ENCODE data around the gene FAM8A1.
A peak's percentile ranks its signal among the peaks of the same experiment; 100 is the strongest.

FAM8A1 gene

GRCh38 chr6:17600527-17601385 is 654 bp downstream of the FAM8A1 start:
- no peaks in the 10 kb centered on the region for H3K9me3 ChIP-seq (ENCODE audit: control insufficient read depth in 1 of 2, low read length in 2 of 2)
- peaks cover 0 to 16% of the 10 kb centered on the region in 2 donors for H3K36me3 ChIP-seq (ENCODE audit: control insufficient read depth in 1 of 2, insufficient read depth in 2 of 2, low read length in 2 of 2)
- H3K9ac ChIP-seq (ENCODE audit: low read depth in 1 of 2, low read length in 2 of 2), result peak overlapping the region; percentile 78 to 85
- peak overlapping the region; percentile 92 for H3K27ac ChIP-seq (ENCODE audit: low read depth, low read length)
- H3K4me3 ChIP-seq (ENCODE audit: low read depth in 1 of 2, low read length in 2 of 2), result peak overlapping the region; percentile 73 to 85
- peaks cover 0 to 7% of the 10 kb centered on the region in 2 donors for H3K4me1 ChIP-seq (ENCODE audit: control insufficient read depth in 1 of 2, insufficient read depth in 2 of 2, low read length in 2 of 2)
- H3K27me3 ChIP-seq (ENCODE audit: control insufficient read depth in 1 of 2, insufficient read depth in 2 of 2, low read length in 2 of 2), result no peaks in the 10 kb centered on the region

DNA sequence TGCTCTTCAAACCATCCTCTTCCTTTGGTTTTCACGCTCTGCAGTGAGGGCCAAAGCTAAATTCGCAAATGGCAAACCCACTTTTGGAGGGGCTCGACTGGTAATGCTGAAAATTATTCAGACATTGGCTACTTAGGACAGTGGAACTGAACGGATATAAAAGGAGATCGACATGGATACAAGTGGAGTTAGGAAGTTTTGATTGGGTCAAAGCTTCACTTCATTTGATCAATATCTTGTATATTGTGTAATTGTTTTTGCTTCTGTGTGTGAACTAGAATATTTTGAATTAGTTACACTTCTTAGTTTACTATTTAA is 1.2 kb downstream of the FAM8A1 start:
- H3K4me1 ChIP-seq (ENCODE audit: control insufficient read depth in 1 of 2, insufficient read depth in 2 of 2, low read length in 2 of 2), result peaks cover 0 to 7% of the 10 kb centered on the region in 2 donors
- no peak overlapping the region for H3K27ac ChIP-seq (ENCODE audit: low read depth, low read length)
- peak overlapping the region; percentile 73 to 85 for H3K4me3 ChIP-seq (ENCODE audit: low read depth in 1 of 2, low read length in 2 of 2)
- peaks cover under 1 to 18% of the 10 kb centered on the region in 2 donors for H3K36me3 ChIP-seq (ENCODE audit: control insufficient read depth in 1 of 2, insufficient read depth in 2 of 2, low read length in 2 of 2)
- H3K9me3 ChIP-seq (ENCODE audit: control insufficient read depth in 1 of 2, low read length in 2 of 2), result no peaks in the 10 kb centered on the region
- no peaks in the 10 kb centered on the region for H3K27me3 ChIP-seq (ENCODE audit: control insufficient read depth in 1 of 2, insufficient read depth in 2 of 2, low read length in 2 of 2)
- H3K9ac ChIP-seq (ENCODE audit: low read depth in 1 of 2, low read length in 2 of 2), result peak overlapping the region; percentile 78 to 85

- no peak overlapping the region for H3K9ac ChIP-seq (ENCODE audit: low read depth in 1 of 2, low read length in 2 of 2)
- H3K4me1 ChIP-seq (ENCODE audit: control insufficient read depth in 1 of 2, insufficient read depth in 2 of 2, low read length in 2 of 2), result peaks cover 0 to 7% of the 10 kb centered on the region in 2 donors
- H3K9me3 ChIP-seq (ENCODE audit: control insufficient read depth in 1 of 2, low read length in 2 of 2), result no peaks in the 10 kb centered on the region
- H3K27ac ChIP-seq (ENCODE audit: low read depth, low read length), result no peak overlapping the region
- H3K36me3 ChIP-seq (ENCODE audit: control insufficient read depth in 1 of 2, insufficient read depth in 2 of 2, low read length in 2 of 2), result peaks cover 8 to 28% of the 10 kb centered on the region in 2 donors
- H3K4me3 ChIP-seq (ENCODE audit: low read depth in 1 of 2, low read length in 2 of 2), result no peak overlapping the region
- no peaks in the 10 kb centered on the region for H3K27me3 ChIP-seq (ENCODE audit: control insufficient read depth in 1 of 2, insufficient read depth in 2 of 2, low read length in 2 of 2)
Observed at GRCh38 chr6:17602888-17603287, 2.8 kb downstream of the FAM8A1 start.

GRCh38 chr6:17606606-17607005 is 6.5 kb downstream of the FAM8A1 start:
- no peaks in the 10 kb centered on the region for H3K9me3 ChIP-seq (ENCODE audit: control insufficient read depth in 1 of 2, low read length in 2 of 2)
- H3K27me3 ChIP-seq (ENCODE audit: control insufficient read depth in 1 of 2, insufficient read depth in 2 of 2, low read length in 2 of 2), result no peaks in the 10 kb centered on the region
- H3K36me3 ChIP-seq (ENCODE audit: control insufficient read depth in 1 of 2, insufficient read depth in 2 of 2, low read length in 2 of 2), result peaks cover 16 to 37% of the 10 kb centered on the region in 2 donors
- H3K4me3 ChIP-seq (ENCODE audit: low read depth in 1 of 2, low read length in 2 of 2), result no peak overlapping the region
- no peak overlapping the region for H3K27ac ChIP-seq (ENCODE audit: low read depth, low read length)
- peaks cover 9 to 15% of the 10 kb centered on the region in 2 donors for H3K4me1 ChIP-seq (ENCODE audit: control insufficient read depth in 1 of 2, insufficient read depth in 2 of 2, low read length in 2 of 2)
- H3K9ac ChIP-seq (ENCODE audit: low read depth in 1 of 2, low read length in 2 of 2), result no peak overlapping the region

DNA sequence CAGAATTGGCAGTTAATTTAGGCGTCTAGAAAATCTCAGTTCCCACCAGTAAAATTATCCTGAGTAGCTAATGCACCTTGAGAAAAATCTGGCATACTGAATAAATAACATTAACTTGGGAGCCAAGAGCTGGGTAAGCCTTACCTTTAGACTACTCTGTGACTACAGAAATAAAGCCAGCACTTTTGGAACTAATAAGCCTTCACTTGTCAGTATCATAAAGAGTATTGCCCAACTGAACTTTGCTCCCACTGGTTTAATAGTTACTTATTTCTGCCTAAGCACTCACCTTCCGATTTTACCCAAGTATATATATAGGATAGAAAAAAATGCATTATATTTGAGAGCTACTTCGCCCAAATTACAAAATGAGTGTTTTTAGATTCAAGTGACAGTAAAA is 10.7 kb downstream of the FAM8A1 start:
- no peak overlapping the region for H3K9ac ChIP-seq (ENCODE audit: low read depth in 1 of 2, low read length in 2 of 2)
- no peak overlapping the region for H3K27ac ChIP-seq (ENCODE audit: low read depth, low read length)
- peaks cover 7 to 22% of the 10 kb centered on the region in 2 donors for H3K4me1 ChIP-seq (ENCODE audit: control insufficient read depth in 1 of 2, insufficient read depth in 2 of 2, low read length in 2 of 2)
- peaks cover 19 to 24% of the 10 kb centered on the region in 2 donors for H3K36me3 ChIP-seq (ENCODE audit: control insufficient read depth in 1 of 2, insufficient read depth in 2 of 2, low read length in 2 of 2)
- H3K9me3 ChIP-seq (ENCODE audit: control insufficient read depth in 1 of 2, low read length in 2 of 2), result no peaks in the 10 kb centered on the region
- H3K4me3 ChIP-seq (ENCODE audit: low read depth in 1 of 2, low read length in 2 of 2), result no peak overlapping the region
- no peaks in the 10 kb centered on the region for H3K27me3 ChIP-seq (ENCODE audit: control insufficient read depth in 1 of 2, insufficient read depth in 2 of 2, low read length in 2 of 2)

GRCh38 chr6:17612048-17612447 is 11.9 kb downstream of the FAM8A1 start:
- H3K27me3 ChIP-seq (ENCODE audit: control insufficient read depth in 1 of 2, insufficient read depth in 2 of 2, low read length in 2 of 2), result no peaks in the 10 kb centered on the region
- no peak overlapping the region for H3K4me3 ChIP-seq (ENCODE audit: low read depth in 1 of 2, low read length in 2 of 2)
- no peak overlapping the region for H3K9ac ChIP-seq (ENCODE audit: low read depth in 1 of 2, low read length in 2 of 2)
- H3K4me1 ChIP-seq (ENCODE audit: control insufficient read depth in 1 of 2, insufficient read depth in 2 of 2, low read length in 2 of 2), result peaks cover 7 to 22% of the 10 kb centered on the region in 2 donors
- no peak overlapping the region for H3K27ac ChIP-seq (ENCODE audit: low read depth, low read length)
- H3K36me3 ChIP-seq (ENCODE audit: control insufficient read depth in 1 of 2, insufficient read depth in 2 of 2, low read length in 2 of 2), result peaks cover 15 to 19% of the 10 kb centered on the region in 2 donors
- no peaks in the 10 kb centered on the region for H3K9me3 ChIP-seq (ENCODE audit: control insufficient read depth in 1 of 2, low read length in 2 of 2)

DNA sequence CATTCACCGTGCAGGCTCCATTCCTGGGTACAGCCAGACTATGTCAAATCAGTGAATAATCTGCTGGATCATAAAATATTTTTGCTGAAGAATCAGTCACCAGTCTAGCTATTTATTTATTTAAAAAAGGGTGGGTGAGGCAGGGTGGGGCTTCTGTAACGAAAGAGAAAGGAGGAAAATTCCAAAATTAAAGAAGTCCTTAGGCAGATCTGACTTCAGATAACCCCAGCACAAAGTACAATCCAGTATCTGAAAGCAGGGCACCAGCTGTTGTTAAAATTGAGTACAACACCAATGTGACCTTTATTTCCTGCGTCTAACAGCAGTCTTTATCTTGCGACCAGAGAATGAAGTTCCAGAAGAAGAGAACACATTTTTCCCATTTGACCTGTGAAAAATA is 15.7 kb downstream of the FAM8A1 start:
- peaks cover 7 to 13% of the 10 kb centered on the region in 2 donors for H3K4me1 ChIP-seq (ENCODE audit: control insufficient read depth in 1 of 2, insufficient read depth in 2 of 2, low read length in 2 of 2)
- H3K27me3 ChIP-seq (ENCODE audit: control insufficient read depth in 1 of 2, insufficient read depth in 2 of 2, low read length in 2 of 2), result no peaks in the 10 kb centered on the region
- H3K27ac ChIP-seq (ENCODE audit: low read depth, low read length), result no peak overlapping the region
- H3K9me3 ChIP-seq (ENCODE audit: control insufficient read depth in 1 of 2, low read length in 2 of 2), result no peaks in the 10 kb centered on the region
- no peak overlapping the region for H3K9ac ChIP-seq (ENCODE audit: low read depth in 1 of 2, low read length in 2 of 2)
- no peak overlapping the region for H3K4me3 ChIP-seq (ENCODE audit: low read depth in 1 of 2, low read length in 2 of 2)
- H3K36me3 ChIP-seq (ENCODE audit: control insufficient read depth in 1 of 2, insufficient read depth in 2 of 2, low read length in 2 of 2), result peaks cover 3 to 7% of the 10 kb centered on the region in 2 donors

GRCh38 chr6:17621003-17621402 is 20.9 kb downstream of the FAM8A1 start:
- Histone ChIP-seq H3K9ac (ENCODE audit: low read depth in 1 of 2, low read length in 2 of 2) (no peak overlapping the region), H3K4me3 (ENCODE audit: low read depth in 1 of 2, low read length in 2 of 2) (no peak overlapping the region), H3K4me1 (ENCODE audit: control insufficient read depth in 1 of 2, insufficient read depth in 2 of 2, low read length in 2 of 2) (no peaks in the 10 kb centered on the region), H3K9me3 (ENCODE audit: control insufficient read depth in 1 of 2, low read length in 2 of 2) (no peaks in the 10 kb centered on the region), H3K27me3 (ENCODE audit: control insufficient read depth in 1 of 2, insufficient read depth in 2 of 2, low read length in 2 of 2) (no peaks in the 10 kb centered on the region), H3K27ac (ENCODE audit: low read depth, low read length) (no peak overlapping the region), H3K36me3 (ENCODE audit: control insufficient read depth in 1 of 2, insufficient read depth in 2 of 2, low read length in 2 of 2) (peaks cover 9 to 21% of the 10 kb centered on the region in 2 donors)

DNA sequence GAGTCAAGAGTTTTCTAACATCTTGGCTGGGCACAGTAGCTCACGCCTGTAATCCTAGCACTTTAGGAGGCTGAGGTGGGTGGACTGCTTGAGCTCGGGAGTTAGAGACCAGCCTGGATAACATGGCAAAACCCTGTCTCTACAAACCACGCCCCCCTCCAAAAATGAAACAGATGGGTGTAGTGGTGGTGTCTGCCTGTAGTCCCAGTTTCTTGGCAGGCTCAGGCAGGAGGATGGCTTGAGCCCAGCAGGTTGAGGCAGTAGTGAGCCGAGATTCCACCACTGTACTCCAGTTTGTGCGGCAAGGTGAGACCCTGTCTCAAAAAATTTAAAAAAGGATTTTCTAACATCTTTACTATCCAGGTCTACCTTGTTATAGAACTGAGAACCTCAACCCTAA is 22.0 kb downstream of the FAM8A1 start:
- H3K36me3 ChIP-seq (ENCODE audit: control insufficient read depth in 1 of 2, insufficient read depth in 2 of 2, low read length in 2 of 2), result peaks cover 9 to 21% of the 10 kb centered on the region in 2 donors
- H3K9ac ChIP-seq (ENCODE audit: low read depth in 1 of 2, low read length in 2 of 2), result no peak overlapping the region
- H3K4me3 ChIP-seq (ENCODE audit: low read depth in 1 of 2, low read length in 2 of 2), result no peak overlapping the region
- no peak overlapping the region for H3K27ac ChIP-seq (ENCODE audit: low read depth, low read length)
- no peaks in the 10 kb centered on the region for H3K4me1 ChIP-seq (ENCODE audit: control insufficient read depth in 1 of 2, insufficient read depth in 2 of 2, low read length in 2 of 2)
- H3K27me3 ChIP-seq (ENCODE audit: control insufficient read depth in 1 of 2, insufficient read depth in 2 of 2, low read length in 2 of 2), result no peaks in the 10 kb centered on the region
- H3K9me3 ChIP-seq (ENCODE audit: control insufficient read depth in 1 of 2, low read length in 2 of 2), result no peaks in the 10 kb centered on the region

DNA sequence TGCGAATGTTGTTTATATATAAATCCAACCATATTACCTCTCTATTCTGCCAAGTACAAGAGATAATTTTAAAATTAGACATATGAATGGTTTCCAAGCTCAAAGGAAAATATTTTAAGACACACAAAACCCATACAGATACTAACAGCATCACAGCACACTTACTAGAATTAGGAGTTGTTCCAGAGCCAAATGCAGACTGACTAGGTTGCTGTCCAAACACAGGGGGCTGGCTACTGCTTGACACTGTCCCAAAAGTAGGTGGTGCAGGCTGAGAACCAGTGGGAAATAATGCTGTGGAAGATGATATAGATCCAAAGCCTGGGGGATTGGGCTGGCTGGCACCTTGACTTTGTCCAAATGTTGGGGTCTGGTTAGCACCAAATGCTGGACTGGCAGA is 24.3 kb downstream of the FAM8A1 start:
- H3K36me3 ChIP-seq (ENCODE audit: control insufficient read depth in 1 of 2, insufficient read depth in 2 of 2, low read length in 2 of 2), result peaks cover 17 to 36% of the 10 kb centered on the region in 2 donors
- no peak overlapping the region for H3K27ac ChIP-seq (ENCODE audit: low read depth, low read length)
- H3K9ac ChIP-seq (ENCODE audit: low read depth in 1 of 2, low read length in 2 of 2), result no peak overlapping the region
- no peak overlapping the region for H3K4me3 ChIP-seq (ENCODE audit: low read depth in 1 of 2, low read length in 2 of 2)
- no peaks in the 10 kb centered on the region for H3K9me3 ChIP-seq (ENCODE audit: control insufficient read depth in 1 of 2, low read length in 2 of 2)
- no peaks in the 10 kb centered on the region for H3K27me3 ChIP-seq (ENCODE audit: control insufficient read depth in 1 of 2, insufficient read depth in 2 of 2, low read length in 2 of 2)
- H3K4me1 ChIP-seq (ENCODE audit: control insufficient read depth in 1 of 2, insufficient read depth in 2 of 2, low read length in 2 of 2), result peaks cover 0 to under 1% of the 10 kb centered on the region in 2 donors
